ENCODE measurements around the gene TRPM5.
A peak's percentile ranks its signal among the peaks of the same experiment; 100 is the strongest.

TRPM5 gene

DNA sequence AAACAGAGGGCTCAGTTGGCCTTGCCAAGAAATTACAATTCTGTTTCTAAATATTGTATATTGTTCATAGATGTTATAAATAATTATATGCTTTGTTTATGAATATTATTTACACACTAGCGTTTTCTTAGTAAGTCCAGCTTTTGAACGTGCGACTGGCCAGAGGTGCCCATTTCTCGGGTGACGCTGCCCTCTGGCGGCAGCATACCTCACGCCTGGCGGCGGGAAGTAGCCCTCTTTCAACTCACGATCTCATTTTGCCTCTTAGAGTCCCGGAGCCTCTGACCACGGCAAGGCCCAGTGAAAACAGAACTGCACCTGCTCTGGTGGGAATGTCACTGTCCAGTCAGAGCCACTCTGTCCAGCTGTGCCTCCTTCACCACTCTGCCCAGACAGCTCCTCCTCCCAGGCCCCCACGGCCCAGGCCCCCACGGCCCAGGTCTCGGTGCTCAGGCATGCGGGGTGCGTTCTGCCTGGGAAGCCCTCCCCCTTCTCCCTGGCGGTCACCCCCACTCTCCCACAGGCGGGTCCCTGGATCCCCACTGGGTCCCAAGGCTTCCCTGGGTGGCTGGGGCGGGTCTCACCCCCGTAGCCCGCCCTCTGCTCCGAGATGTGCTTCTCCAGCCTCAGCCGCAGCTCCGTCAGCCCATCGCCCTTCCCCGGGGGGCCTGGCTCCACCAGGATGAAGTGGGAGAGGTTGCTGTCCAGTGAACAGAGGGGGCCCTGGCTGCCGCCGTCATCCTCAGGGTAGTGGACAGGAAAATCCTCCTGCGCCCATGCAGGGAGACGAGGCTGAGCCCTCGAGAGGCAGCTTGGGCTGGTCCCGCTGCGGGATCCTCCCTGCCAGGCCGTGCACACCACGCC, 24.4 kb downstream of the TRPM5 start:
- DNase-seq: peak; percentile 64 to 66

DNA sequence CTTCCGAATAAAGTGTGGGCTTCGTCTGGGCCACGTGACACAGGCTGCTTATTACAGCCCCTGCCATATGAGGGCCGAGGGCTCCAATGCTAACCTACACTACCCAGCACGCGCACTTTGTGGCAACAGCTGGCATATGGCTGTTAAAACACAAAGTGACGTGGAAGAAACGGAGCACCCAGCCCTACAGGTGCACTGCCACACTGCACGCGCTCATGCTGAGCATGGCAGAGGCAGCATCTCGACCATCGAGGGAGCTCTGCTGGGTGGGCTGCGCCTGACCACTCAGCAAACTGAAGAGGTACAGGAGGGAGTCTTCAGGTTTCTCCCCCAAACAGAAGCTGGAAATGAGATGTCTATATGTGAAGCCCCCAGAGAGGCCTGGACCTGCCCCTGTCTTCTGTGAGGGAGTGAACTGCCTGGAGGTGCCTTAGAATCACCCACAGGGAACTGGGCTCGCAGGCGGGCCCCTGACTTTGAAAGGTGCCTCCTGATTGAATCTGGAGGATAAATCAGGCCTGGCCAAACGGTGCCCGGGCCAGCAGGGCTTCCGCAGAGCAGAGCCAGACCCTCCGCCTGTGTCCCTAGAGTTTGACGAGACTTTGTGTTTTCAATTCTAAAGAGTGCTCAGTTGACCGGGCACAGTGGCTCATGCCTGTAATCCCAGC, 25.5 kb downstream of the TRPM5 start:
- DNase-seq: no peak

DNA sequence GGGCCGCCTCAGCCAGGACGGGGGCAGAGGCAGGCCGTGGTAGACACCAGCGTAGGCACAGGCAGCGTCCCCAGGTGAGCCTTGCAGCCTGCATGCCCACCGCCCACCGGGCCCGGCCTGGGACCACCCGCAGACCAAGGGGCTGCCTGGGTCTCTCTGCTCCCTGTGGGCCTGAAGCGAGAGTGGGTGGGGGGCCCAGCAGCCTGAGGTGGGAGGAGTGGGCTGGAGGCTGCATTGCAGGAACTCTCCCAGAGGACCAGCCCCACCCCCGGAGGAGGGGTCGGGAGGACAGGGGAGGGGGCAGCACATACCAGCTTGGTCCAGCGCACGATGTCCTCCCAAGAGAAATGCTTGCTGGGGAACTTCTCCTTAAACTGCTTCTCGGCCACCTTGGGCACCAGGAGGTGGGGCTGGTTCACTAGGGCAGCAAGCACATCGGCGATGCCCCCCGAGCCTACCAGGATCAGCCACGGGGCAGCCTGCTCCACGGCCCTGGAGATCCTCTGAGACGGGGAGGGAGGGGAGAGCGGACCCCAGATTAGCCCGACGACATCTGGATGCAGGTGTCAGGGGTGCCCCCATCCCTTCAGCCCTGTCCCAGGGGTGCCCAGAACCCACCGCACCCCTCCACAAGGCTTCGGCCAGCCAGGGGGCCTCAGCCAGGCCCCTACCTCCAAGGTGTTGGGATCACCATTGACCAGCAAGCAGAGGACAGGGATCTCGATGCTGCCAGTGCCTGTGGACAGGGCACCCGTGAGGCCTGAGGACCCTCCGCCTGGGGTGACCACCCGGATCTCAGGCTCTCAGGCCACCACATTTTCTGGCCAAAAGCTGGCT, 26.2 kb downstream of the TRPM5 start:
- DNase-seq: no peak

DNA sequence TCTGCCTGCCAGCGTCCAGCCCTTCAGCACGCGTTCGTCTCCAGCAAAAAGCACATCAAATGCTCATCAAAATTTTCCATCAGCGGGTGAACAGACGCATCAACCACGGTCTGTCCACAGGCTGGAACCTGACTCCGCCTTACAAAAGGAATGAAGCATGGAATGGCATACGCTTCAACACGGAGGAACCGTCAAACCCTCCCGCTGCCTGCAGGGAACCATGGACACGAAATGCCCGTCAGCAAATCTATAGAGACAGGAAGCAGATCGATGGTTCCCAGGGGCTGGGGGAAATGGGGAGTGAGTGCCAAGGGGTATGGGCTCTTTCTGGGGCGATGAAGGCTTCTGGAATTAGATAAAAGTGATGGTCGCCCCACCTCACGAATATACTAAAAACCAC, 27.5 kb downstream of the TRPM5 start:
- no peak for DNase-seq

DNA sequence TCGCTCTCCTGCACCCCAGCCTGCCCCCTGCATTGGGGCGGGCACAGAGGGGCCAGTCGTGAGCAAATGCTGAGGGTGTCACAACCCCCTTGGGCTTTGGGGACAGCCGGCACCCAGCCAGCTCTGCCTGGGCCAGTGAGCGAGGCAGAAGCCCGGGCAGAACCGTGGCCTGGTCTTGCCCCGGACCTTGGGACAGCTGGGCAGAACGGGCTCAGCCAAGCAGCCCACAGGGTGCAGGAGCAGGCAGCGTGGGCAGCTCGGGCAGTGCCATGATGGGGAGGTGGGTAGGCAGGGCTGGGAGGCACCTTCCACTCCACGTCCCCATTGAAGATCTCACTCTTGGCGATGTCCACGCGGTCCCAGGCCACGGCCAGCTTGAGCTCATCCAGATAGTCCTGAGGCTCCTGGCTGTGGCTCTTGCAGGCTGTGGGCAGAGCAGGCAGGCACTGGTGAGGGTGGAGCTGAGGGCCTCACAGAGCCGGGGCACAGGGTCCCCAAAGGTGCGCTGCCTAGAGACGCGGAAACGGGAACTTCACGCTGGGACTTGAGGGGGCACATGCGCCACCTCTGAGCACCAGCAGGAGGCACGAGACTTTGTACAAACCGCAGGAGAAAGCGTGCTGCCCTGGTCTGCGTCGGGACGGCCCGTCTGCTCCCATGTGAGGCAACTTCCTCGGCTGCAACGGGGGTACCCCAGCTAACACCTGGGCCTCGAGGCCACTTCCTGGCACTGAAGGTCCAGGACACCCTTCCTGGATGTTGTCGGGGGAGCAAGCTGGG, 28.5 kb downstream of the TRPM5 start:
- DNase-seq: no peak

DNA sequence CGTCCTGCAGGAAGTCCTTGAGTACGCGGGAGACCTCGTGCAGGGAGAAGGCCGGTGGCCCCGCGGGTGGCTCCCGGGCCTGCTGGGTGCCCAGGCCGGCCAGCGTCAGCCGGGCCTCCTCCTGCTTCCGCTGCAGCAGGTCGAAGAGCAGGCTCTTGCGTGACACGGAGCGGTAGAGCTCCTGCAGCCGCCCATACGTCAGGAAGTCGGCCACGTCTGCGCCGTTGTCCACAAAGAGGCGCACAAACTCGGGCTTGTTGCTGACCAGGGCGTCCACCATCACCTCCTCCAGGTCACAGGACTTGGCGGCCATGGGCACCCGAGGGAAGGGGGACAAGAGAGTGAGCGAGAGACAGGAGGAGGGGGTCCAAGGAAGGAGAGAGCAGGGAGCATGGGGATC, 29.1 kb downstream of the TRPM5 start:
- DNase-seq: no peak

DNA sequence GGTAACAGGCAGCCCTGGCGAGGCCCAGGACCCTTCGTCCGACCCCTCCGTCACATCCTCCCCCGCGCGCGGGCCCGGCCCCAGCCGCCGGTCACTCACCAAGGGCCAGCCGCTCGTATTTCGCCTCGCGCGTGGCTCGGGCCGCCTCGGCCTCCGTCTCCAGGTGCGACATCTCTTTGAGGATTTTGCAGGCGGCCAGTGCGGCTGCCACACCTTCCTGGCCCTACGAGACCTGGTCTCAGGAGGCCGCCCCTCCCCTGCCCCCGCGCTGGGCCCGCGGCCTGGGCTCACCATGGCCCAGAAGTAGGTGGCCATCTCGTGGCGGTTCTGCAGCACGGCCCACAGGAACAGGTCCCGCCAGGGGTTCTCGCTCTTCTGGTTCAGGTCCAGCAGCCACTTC, 29.7 kb downstream of the TRPM5 start:
- no peak for DNase-seq

DNA sequence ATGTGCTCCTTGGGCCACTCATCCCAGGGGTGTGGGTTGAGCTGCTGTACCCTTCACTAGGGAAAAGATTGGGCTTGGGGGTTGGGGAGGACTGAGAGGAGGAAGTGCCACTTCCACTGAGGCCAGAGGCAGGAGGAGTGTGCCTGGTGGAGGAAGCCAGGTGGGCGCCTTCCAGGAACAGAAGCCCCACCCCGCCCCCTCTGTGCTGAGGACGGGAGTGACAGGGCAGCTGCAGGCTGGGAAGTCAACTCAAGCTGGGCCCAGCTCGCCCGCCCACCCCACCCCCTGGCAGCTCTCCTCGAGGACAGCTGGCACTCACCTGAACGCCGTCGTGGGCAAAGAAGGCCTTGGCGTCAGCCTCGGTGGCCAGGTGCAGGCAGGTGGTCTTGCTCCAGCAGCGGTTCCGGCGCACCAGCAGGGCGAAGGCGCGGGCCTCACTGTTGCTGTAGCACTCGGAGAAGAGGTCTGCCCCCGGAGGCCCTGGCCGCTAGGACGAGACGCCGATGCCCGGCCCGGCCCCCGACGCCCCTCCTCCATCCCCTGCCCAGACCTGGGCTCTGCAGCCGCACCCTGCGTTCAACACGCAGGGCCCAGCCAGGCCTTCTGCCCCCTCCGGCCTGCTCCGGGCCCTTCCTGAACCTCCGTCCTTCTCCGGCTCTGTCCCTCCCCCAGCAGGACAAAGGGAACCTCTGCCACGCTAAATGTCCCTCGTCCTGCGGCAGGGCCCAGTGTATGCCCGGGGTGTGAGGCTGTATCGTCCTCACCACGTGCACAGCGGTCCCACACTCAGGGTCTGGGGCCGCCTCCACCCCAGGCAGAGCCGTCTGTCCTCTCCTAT, 30.4 kb downstream of the TRPM5 start:
- DNase-seq: no peak

DNA sequence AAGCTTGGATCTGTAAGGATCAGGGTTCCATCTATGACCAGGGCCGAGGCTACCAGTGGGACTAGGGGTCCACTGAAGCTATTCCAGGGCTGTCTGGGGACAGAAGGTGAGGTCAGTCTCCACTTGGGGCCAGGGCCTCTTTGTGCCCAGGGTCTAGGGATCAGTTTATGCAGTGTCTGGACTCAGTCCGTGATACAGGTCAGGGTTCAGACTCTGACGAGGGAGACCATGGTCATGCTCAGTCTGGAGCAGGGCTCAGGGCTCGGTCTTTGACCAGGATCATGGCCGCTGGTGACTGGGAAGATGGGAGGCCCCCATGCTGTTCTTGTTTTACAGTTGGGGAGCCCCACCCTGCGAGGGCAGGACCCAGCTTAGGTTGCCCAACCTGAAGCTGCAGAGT, 32.0 kb downstream of the TRPM5 start:
- DNase-seq: no peak

DNA sequence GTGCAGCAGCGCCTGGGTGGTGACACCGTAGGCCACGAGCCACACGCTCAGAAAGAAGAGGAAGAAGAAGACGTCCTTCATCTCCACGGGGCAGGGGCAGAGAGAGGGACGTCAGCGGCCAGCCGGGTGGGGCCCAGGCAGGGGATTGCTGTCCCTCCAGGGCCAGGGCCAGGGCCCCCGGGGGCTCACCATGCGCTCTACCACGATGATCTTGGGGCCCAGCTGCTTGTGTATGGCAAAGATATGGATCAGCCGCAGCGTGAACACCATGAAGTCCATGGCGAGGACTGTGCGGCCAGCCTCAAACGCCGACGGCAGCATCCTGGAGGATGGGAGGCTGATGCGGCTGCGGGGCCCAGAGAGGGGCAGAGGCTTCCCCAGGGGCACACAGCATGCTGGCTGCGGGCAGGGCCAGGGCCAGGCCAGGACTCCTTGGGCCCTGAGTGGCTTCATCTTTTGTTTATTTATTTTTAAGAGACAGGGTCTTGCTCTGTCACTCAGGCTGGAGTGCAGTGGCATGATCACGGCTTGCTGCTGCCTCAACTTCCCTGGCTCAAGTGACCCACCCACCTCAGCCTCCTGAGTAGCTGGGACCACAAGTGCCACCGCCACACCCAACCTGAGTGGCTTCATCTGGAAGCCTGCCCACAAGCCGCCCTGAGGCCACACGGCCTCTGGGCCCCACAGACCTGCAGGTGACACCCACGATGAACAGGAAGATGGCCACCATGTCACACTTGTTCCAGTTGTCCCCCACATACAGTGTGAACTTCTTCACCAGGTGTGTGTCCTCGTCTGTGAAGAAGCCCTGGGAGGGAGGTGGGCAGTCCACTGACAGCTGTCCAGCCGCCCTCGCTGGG, 32.6 kb downstream of the TRPM5 start:
- DNase-seq: no peak

DNA sequence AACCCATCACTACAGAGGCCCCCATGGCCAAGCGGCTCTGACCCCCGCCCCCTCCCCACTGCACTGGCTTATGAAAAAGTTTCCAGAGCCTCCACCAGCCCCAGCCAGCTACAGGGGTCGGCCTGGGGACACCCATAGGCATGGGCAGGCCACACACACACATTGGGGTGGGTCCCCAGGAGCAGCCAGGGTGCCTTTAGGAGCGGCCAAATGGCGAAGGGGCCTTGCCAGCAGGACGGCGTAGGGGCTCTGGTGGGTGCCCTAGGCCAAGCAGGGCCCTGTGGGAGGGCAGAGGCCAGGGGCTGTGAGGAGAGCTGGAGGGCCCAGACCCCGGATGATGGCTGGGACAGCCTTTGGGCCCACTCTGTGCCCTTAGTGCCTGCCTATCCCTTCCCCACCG, 33.7 kb downstream of the TRPM5 start:
- no peak for DNase-seq

DNA sequence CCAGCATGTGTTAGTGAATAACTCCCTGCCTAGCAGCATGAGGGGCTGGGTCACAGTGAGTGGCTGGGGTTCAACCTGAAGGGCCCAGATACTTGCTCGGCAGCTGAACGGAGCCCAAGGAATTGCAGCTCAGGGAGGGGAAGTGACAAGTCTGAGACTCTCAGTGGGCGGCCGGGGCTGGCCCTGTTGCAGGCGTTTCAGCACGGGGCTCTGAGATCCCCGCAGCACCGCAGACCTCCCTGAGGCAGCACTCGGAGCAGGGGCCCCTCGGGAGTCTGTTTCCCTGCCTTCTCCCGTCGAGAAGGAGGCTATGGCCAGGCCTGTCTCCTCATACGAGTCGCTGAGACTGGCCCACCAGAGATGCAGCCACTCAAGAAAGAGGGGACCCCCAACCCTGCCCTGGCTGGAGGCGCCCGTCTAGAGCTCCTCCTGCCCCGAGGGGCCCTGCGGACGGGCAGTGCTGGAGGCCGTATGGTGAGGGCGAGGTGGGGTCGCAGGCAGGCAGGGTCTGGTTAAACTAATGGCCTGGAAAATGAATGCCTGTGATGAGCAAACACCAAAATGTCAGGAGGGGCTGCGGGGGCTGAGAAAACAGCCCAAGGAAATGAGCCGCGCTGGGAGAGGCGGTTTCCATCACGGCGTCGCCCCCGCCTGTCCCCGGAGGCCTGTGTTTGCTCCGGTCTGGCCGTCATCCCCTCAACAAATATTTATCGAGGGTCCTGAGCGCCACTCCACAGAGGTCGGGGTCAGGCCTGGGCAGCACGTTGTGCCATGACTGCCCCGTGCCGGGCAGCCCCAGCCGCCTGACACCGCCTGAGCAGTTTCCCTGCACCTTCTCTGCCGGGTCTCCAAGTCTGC, 34.5 kb downstream of the TRPM5 start:
- DNase-seq: no peak

DNA sequence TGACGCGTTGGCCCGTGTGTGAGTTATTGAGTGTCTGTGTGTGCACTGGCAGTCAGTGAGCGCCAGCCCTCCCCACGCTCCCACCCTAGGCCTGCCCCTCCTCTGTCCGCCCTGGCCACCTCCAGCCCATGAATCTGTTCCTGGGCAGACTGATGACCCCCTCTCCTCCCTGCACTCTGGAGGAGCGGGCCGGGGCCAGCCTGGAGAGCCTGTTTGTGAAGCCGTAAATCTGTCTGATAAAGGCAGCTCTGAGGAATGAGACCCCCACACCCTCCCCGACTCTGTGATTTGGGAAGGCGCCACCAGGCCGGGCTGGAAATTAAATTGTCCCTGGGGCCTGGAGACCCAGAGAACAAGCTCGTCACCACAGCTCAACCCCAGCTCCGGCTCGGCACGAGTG, 35.2 kb downstream of the TRPM5 start:
- DNase-seq: no peak

DNA sequence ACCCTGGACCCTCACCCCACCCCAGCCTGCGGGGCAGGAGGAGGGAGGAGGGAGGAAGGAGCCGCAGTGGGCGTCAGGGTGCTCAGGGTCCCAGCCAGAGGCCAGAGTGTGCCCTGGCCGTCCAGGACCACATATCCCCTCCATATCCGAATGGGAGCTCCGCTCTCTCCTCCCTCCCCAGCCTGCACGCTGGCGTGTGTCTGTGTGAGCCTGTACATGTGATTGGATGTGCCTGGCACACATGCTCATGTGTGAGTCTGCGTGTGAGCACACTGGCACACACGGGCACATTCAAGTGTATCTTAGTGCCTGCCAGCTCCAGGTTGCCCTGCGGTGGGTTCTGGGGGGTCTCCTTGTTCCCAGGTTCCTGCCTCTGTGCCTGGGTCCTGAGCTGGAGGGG, 35.6 kb downstream of the TRPM5 start:
- DNase-seq: no peak

DNA sequence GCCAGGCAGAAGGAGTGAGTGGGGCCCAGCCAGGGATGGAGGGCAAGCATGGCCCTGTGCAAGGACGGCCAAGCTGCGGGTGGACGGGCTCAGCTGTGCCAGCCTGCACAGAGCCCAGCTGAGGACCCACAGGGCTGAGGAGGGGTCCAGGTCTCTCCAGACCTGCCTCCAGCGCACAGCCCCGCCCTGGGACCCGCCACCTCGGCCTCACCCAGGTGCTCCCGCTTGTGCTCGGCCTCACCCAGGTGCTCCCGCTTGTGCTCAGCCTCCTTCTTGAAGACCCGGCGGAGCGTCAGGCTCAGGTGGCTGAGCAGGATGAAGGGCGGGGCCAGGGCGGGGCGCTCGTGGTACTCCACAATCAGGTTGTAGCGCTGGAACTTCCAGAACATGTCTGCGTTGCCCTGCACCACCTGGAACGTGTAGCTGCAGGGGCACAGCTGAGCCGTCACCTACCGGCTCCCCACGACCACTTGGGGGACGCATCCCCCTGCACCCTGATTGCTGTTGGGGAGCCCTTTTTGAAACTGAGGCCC, 37.4 kb downstream of the TRPM5 start:
- no peak for DNase-seq

DNA sequence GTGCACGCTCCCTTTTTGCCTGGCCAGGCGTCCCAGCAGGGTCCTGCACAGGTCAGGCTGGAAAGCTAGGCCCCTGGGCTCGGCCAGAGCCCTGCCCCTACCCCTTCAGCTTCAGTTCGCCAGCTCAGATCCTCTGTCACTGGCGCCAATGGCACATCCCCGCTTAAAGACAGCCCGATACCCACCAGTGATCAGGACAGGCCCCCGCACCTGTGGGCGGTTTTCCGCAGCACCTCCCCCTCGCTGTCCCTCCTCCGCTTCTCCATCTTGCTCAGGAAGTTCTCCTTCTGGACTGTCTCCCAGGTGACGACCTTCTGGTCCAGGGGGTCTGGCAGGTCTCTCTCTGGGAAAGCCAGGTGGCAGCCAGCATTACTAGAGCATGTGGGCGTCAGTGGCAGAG, 37.9 kb downstream of the TRPM5 start:
- no peak for DNase-seq

DNA sequence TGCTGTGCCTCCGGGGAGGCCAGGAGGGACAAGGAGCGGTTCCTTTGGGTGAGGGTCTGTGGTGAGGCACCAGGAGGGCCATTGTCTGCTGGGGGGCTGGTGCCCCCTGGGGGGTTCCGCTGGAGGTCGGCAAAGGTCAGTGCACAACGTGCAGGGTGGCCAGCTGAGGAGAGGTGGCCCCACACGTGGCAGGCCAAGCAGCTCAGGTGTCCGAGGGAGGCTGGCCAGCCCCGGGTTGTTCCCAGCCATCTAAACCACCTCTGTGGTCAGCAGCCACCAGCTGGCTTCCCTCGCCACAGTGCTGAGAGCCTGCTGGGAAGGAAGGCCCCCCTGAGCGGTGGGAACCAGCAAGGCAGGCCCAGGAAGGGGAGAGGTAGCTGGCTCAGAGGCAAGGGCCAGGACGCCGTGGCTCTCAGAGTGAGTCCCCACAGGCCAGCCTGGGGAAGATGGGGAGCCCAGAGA, 39.5 kb downstream of the TRPM5 start:
- no peak for DNase-seq

DNA sequence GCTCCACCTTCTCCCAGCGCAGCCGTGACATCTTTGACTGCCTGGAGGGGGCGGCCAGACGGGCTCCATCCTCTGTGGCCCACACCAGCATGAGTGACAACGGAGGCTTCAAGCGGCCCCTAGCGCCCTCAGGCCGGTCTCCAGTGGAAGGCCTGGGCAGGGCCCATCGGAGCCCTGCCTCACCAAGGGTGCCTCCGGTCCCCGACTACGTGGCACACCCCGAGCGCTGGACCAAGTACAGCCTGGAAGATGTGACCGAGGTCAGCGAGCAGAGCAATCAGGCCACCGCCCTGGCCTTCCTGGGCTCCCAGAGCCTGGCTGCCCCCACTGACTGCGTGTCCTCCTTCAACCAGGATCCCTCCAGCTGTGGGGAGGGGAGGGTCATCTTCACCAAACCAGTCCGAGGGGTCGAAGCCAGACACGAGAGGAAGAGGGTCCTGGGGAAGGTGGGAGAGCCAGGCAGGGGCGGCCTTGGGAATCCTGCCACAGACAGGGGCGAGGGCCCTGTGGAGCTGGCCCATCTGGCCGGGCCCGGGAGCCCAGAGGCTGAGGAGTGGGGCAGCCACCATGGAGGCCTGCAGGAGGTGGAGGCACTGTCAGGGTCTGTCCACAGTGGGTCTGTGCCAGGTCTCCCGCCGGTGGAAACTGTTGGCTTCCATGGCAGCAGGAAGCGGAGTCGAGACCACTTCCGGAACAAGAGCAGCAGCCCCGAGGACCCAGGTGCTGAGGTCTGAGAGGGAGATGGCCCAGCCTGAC, 41.2 kb downstream of the TRPM5 start:
- DNase-seq: no peak

DNA sequence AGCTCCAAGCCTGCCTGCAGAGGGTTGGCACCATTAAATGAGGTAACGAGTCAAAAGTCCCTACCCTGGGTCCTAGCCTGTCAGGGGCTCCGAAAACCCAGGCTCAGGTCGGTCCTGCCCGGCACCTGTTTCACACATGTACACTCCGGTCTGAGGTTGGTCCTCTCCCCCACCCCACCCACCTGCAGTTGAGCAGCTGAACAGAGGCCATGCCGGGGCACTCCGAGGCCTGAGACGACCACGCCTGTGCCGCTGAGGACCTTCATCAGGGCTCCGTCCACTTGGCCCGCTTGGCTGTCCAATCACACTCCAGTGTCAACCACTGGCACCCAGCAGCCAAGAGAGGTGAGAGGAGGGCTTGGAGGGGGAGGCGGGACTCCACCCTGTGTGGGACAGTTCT, 42.2 kb downstream of the TRPM5 start:
- no peak for DNase-seq
